H1 (cell line): Measurements from ENCODE around the gene SCAMP5. TPM values are rescaled to one million over a fixed set of nuclear protein-coding genes. Genes with fewer than 3 reads are reported as not detected.
A peak's percentile ranks its signal among the peaks of the same experiment; 100 is the strongest.

ENCODE experiments used
- CTCF ChIA-PET: fragments of 300-600 bp; sonication (Branson Sonifier 250); formaldehyde crosslinking; loops from one replicate; lab custom pipeline; 2021; ENCODE audit not compliant: partially characterized antibody; lab: Charles Lee
- POLR2A ChIA-PET: fragments of 300-600 bp; sonication (Branson Sonifier 250); formaldehyde crosslinking; loops from one replicate; lab custom pipeline; 2021; ENCODE audit warnings: inconsistent platforms; ENCODE audit not compliant: partially characterized antibody; lab: Charles Lee
- DNase-seq, 2 experiments: peaks; one replicate each; pipeline versions ENCODE4 v3.0.0 to v3.0.0-alpha.2; 2010 to 2022; ENCODE audit warnings: low spot score in 2 of 2, low read depth in 1 of 2, mixed read lengths in 1 of 2
- FAIRE-seq: peaks from 2 replicates; lab custom pipeline; 2011; peaks lifted over from hg19 to GRCh38; lab: Jason Lieb, UNC
- H2AFZ ChIP-seq: 2 replicates; pipeline ENCODE4 v1.8.1; 2012; ENCODE audit warnings: low read length, inconsistent platforms
- H2AK5ac ChIP-seq: 2 replicates; pipeline ENCODE4 v1.6.1; 2013; ENCODE audit warnings: low read depth, low read length
- H2BK120ac ChIP-seq: replicated peaks from 2 replicates; pipeline ENCODE3; 2013; ENCODE audit warnings: low read depth, low read length, inconsistent platforms
- H2BK12ac ChIP-seq: 2 replicates; pipeline ENCODE4 v1.6.1; 2013; ENCODE audit warnings: low read depth, low read length
- H2BK15ac ChIP-seq: 2 replicates; pipeline ENCODE4 v1.6.1; 2013; ENCODE audit warnings: low read length
- H2BK20ac ChIP-seq: 2 replicates; pipeline ENCODE4 v1.6.1; 2013; ENCODE audit warnings: low read length
- H2BK5ac ChIP-seq: 2 replicates; pipeline ENCODE4 v1.6.1; 2013; ENCODE audit warnings: low read depth, low read length
- H3K14ac ChIP-seq: 2 replicates; pipeline ENCODE4 v1.6.1; 2013; ENCODE audit warnings: inconsistent platforms; ENCODE audit not compliant: insufficient read length
- H3K18ac ChIP-seq: 2 replicates; pipeline ENCODE4 v1.6.1; 2013; ENCODE audit warnings: low read length; ENCODE audit errors: extremely low read depth
- H3K23ac ChIP-seq: 2 replicates; pipeline ENCODE4 v1.6.1; 2013; ENCODE audit warnings: inconsistent platforms; ENCODE audit not compliant: insufficient read length
- H3K23me2 ChIP-seq: 2 replicates; pipeline ENCODE4 v1.6.1; 2013; ENCODE audit warnings: low read depth, low read length
- H3K27ac ChIP-seq: 2 replicates; pipeline ENCODE4 v1.6.1; 2011; ENCODE audit warnings: low read depth, low read length, inconsistent platforms
- H3K27me3 ChIP-seq, 4 experiments: replicated peaks in 1 of 4; 1 replicate in 1 of 4; 2 replicates in 3 of 4; pipeline versions ENCODE4 v1.6.1 to v1.8.1; 2011 to 2013; ENCODE audit warnings: low read length in 3 of 4, mild to moderate bottlenecking in 3 of 4, inconsistent platforms in 2 of 4, mixed read lengths in 2 of 4, moderate library complexity in 1 of 4; ENCODE audit not compliant: control insufficient read depth in 3 of 4, insufficient read depth in 3 of 4; ENCODE audit errors: extremely low read depth in 1 of 4
- H3K36me3 ChIP-seq, 4 experiments: 2 replicates each; pipeline versions ENCODE4 v1.6.1 to v1.8.1; 2011 to 2013; ENCODE audit warnings: mild to moderate bottlenecking in 4 of 4, low read length in 3 of 4, moderate library complexity in 2 of 4, control low read depth in 1 of 4, inconsistent platforms in 1 of 4; ENCODE audit not compliant: insufficient read depth in 4 of 4, control insufficient read depth in 2 of 4
- H3K4ac ChIP-seq: replicated peaks from 2 replicates; pipeline ENCODE3; 2013; ENCODE audit warnings: low read length, low read depth, mixed read lengths, inconsistent platforms; ENCODE audit not compliant: insufficient read length
- H3K4me1 ChIP-seq, 4 experiments: replicated peaks in 1 of 4; 1 replicate in 1 of 4; 2 replicates in 3 of 4; pipeline versions ENCODE4 v1.6.1 to v1.8.1; 2011 to 2013; ENCODE audit warnings: low read length in 3 of 4, inconsistent platforms in 2 of 4, mixed read lengths in 1 of 4; ENCODE audit not compliant: insufficient read depth in 4 of 4, control insufficient read depth in 3 of 4
- H3K4me2 ChIP-seq, 2 experiments: 2 replicates each; pipeline versions ENCODE4 v1.6.1 to v1.8.1; 2011 to 2013; ENCODE audit warnings: low read depth in 2 of 2, low read length in 2 of 2, control low read depth in 1 of 2, inconsistent platforms in 1 of 2, mild to moderate bottlenecking in 1 of 2; ENCODE audit not compliant: insufficient read depth in 1 of 2
- H3K4me3 ChIP-seq, 4 experiments: fragments of 200-600, 300-600 bp in 1 of 4; sonication (generic), shearing (Covaris generic), sonication (Bioruptor Twin) in 1 of 4; 2 replicates each; pipeline versions ENCODE4 v1.5.1 to v1.8.1; 2011 to 2016; ENCODE audit warnings: low read length in 4 of 4, low read depth in 3 of 4, control low read depth in 2 of 4, inconsistent platforms in 2 of 4, mild to moderate bottlenecking in 2 of 4, mixed read lengths in 1 of 4, moderate library complexity in 1 of 4; ENCODE audit not compliant: insufficient read depth in 2 of 4; ENCODE audit errors: extremely low read depth in 1 of 4
- H3K56ac ChIP-seq: replicated peaks from 2 replicates; pipeline ENCODE3; 2013; ENCODE audit warnings: low read depth, mild to moderate bottlenecking, mixed read lengths, low read length, inconsistent platforms; ENCODE audit not compliant: insufficient read length
- H3K79me1 ChIP-seq: 2 replicates; pipeline ENCODE4 v1.6.1; 2013; ENCODE audit warnings: low read depth, low read length, control low read depth
- H3K79me2 ChIP-seq, 2 experiments: 2 replicates each; pipeline versions ENCODE4 v1.6.1 to v1.8.1; 2012 to 2013; ENCODE audit warnings: low read length in 2 of 2, mild to moderate bottlenecking in 2 of 2, inconsistent platforms in 1 of 2; ENCODE audit not compliant: insufficient read depth in 2 of 2, control insufficient read depth in 1 of 2
- H3K9ac ChIP-seq, 4 experiments: replicated peaks in 1 of 4; 1 replicate in 1 of 4; 2 replicates in 3 of 4; pipeline versions ENCODE4 v1.6.1 to v1.8.1; 2011 to 2013; ENCODE audit warnings: low read depth in 3 of 4, low read length in 3 of 4, control low read depth in 2 of 4, mild to moderate bottlenecking in 2 of 4, moderate library complexity in 2 of 4, inconsistent platforms in 1 of 4; ENCODE audit errors: extremely low read depth in 1 of 4
- H3K9me3 ChIP-seq, 2 experiments: 2 replicates each; pipeline versions ENCODE4 v1.6.1 to v1.8.1; 2012 to 2013; ENCODE audit warnings: mild to moderate bottlenecking in 2 of 2, moderate library complexity in 2 of 2, control low read depth in 1 of 2, inconsistent platforms in 1 of 2, low read depth in 1 of 2, low read length in 1 of 2, mixed read lengths in 1 of 2; ENCODE audit not compliant: insufficient read depth in 2 of 2
- H4K20me1 ChIP-seq, 2 experiments: replicated peaks in 1 of 2; 2 replicates each; pipeline versions ENCODE3 to v1.8.1; 2011 to 2013; ENCODE audit warnings: inconsistent platforms in 2 of 2, low read length in 2 of 2, mild to moderate bottlenecking in 1 of 2; ENCODE audit not compliant: insufficient read depth in 2 of 2, control insufficient read depth in 1 of 2
- H4K5ac ChIP-seq: 2 replicates; pipeline ENCODE4 v1.6.1; 2013; ENCODE audit warnings: low read length, low read depth, mixed read lengths, inconsistent platforms; ENCODE audit not compliant: insufficient read length
- H4K8ac ChIP-seq: 2 replicates; pipeline ENCODE4 v1.8.0; 2013; ENCODE audit warnings: mild to moderate bottlenecking, moderate library complexity, low read length, inconsistent platforms; ENCODE audit not compliant: insufficient read depth; ENCODE audit errors: extremely low read depth
- H4K91ac ChIP-seq: replicated peaks from 2 replicates; pipeline ENCODE3; 2013; ENCODE audit warnings: low read length, mixed read lengths, inconsistent platforms; ENCODE audit not compliant: insufficient read length
- ASH2L ChIP-seq: fragments of 200-600, 300-600 bp; sonication (generic); IDR thresholded peaks from one replicate; pipeline ENCODE4 v1.7.1; 2017; ENCODE audit warnings: low read length
- ATF2 ChIP-seq: IDR thresholded peaks from 2 replicates; pipeline ENCODE4 v1.6.1; 2012; ENCODE audit warnings: low read length, inconsistent platforms
- CTBP2 ChIP-seq: IDR thresholded peaks from 2 replicates; pipeline ENCODE4 v1.7.0; 2011; ENCODE audit warnings: borderline replicate concordance, mild to moderate bottlenecking, moderate library complexity, mixed read lengths, low read length; ENCODE audit not compliant: insufficient read depth, insufficient read length
- MAFK ChIP-seq: IDR thresholded peaks from 2 replicates; pipeline ENCODE4 v1.6.1; 2012; ENCODE audit warnings: low read depth, mild to moderate bottlenecking, improper control_type of control experiment, low read length
- RAD21 ChIP-seq, 2 experiments: IDR thresholded peaks in 1 of 2; conservative IDR thresholded peaks in 1 of 2; 2 replicates each; pipeline ENCODE4 v1.6.1; 2011; ENCODE audit warnings: low read depth in 2 of 2, low read length in 2 of 2, improper control_type of control experiment in 1 of 2, inconsistent platforms in 1 of 2, mild to moderate bottlenecking in 1 of 2, moderate library complexity in 1 of 2
- SP2 ChIP-seq: IDR thresholded peaks from 2 replicates; pipeline ENCODE4 v1.6.1; 2012; ENCODE audit warnings: mild to moderate bottlenecking, low read length, inconsistent platforms
- SUZ12 ChIP-seq: fragments of 200-600 bp; sonication (generic); IDR thresholded peaks from 2 replicates; pipeline ENCODE4 v1.6.1; 2012; ENCODE audit warnings: mild to moderate bottlenecking, inconsistent platforms, low read length, moderate library complexity, mixed read lengths
- TBP ChIP-seq: IDR thresholded peaks from 2 replicates; pipeline ENCODE4 v1.6.1; 2011; ENCODE audit warnings: low read depth, low read length, improper control_type of control experiment
- WGBS, 2 experiments: shearing (Covaris generic) in 1 of 2; methylation state at CpG; one replicate each; pipeline versions ENCODE4 v1.1.6 to v1.1.7; 2013 to 2015; ENCODE audit warnings: low lambda C conversion rate in 2 of 2, mixed read lengths in 2 of 2, inconsistent platforms in 1 of 2, low coverage in 1 of 2, missing lambda C conversion rate in 1 of 2; ENCODE audit not compliant: insufficient replicate concordance in 2 of 2, insufficient coverage in 1 of 2, insufficient read length in 1 of 2; ENCODE audit errors: extremely low coverage in 1 of 2, missing lambda C conversion rate in 1 of 2; 5-methylcytosine and 5-hydroxymethylcytosine counted together
- polyA plus RNA-seq, 7 experiments: library from polyadenylated mRNA; depleted of rRNA in 3 of 7; stranded (reverse) in 5 of 7; unstranded in 2 of 7; fragments of >200 nt in 5 of 7; fragments of 200-250 nt in 2 of 7; gene quantifications; 1 replicate in 5 of 7; 2 replicates in 1 of 7; 4 replicates in 1 of 7; pipeline versions ENCODE4 v1.2.1 to v1.2.3, GENCODE V29; 2011 to 2013; ENCODE audit warnings: missing spikeins in 2 of 7, mixed read lengths in 2 of 7
- total RNA-seq: library from RNA; stranded (reverse); fragmentation: NEBNext Ultra II Directional; extraction: Animal tissue kit (Norgen Biotek cat#: 25700); gene quantifications from 2 replicates; pipeline ENCODE4 v1.2.1, GENCODE V29; 2021

SCAMP5 gene
- total and polyA plus RNA-seq, 2 of the 8 experiments (the other 6 are each of a cell fraction or from before 2014, with no cell fraction given), result 55.4 to 94.7 TPM

DNA sequence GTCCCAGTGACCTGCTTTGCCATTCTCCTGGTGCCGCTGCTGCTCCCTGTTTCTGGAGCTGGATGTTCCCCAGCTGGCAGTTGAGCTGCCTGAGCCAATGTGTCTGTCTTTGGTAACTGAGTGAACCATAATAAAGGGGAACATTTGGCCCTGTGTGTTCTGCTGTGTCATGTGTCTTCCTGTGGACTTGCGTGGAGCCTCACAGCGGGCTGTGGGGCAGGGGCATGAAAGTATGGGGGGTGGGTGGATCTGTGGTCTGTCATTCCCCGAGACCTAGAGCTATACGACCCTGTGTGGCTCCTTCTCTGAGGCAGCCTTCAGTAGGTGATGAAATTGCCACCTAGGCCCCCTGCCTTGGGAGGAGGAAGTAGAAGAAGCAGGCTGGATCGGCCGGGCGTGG lies 26.0 kb downstream of the SCAMP5 start:
- Histone ChIP-seq H3K36me3 (peaks cover 0 to 11% (median 4%) of the 10 kb centered on the region in 4 experiments; a peak in 4 of 8 replicates), H3K4me2 (no peak overlapping the region), H4K20me1 (peaks cover 0 to 2% of the 10 kb centered on the region in 2 experiments), H2AK5ac (no peak overlapping the region), H4K8ac (no peak overlapping the region), H3K27ac (no peak overlapping the region), H2BK120ac (no peak overlapping the region), H2BK5ac (no peak overlapping the region), H3K27me3 (no peaks in the 10 kb centered on the region), H3K9ac (no peak overlapping the region), H4K5ac (no peak overlapping the region), H2BK20ac (no peak overlapping the region), H2BK15ac (no peak overlapping the region), H2BK12ac (no peak overlapping the region), H3K14ac (no peak overlapping the region), H3K23ac (no peak overlapping the region), H3K79me2 (peaks cover 0 to 14% of the 10 kb centered on the region in 2 experiments; a peak in 2 of 4 replicates), H2AFZ (no peak overlapping the region), H4K91ac (no peak overlapping the region), H3K4me3 (no peak overlapping the region), H3K4me1 (no peaks in the 10 kb centered on the region; a peak in 1 of 7 replicates), H3K18ac (no peak overlapping the region), H3K56ac (no peak overlapping the region), H3K23me2 (0 out of 2 replicates have a peak, but pooled peaks cover 3% of the 10 kb centered on the region), H3K9me3 (no peaks in the 10 kb centered on the region), H3K4ac (peak overlapping the region; percentile 49), H3K79me1 (no peaks in the 10 kb centered on the region; the same call in 1 of the 2 replicates)
- DNase-seq (no peak), FAIRE-seq (no peak)
- CTCF ChIA-PET, result interaction anchor here (0.8 to 3.4 kb wide), 4 partner anchors 8 to 188 kb away, joined by 3 to 13 read pairs (median 5); no protein-coding TSS in a partner anchor
- WGBS, 2 experiments, result 87% methylated on average over 3 of the region's 8 CpGs; no CpG with 5 or more reads in 1 of the 2 experiments
- POLR2A ChIA-PET, result interaction anchor here (0.8 kb wide), 1 partner anchor 10 kb away, joined by 3 read pairs; no protein-coding TSS in a partner anchor
- TF ChIP-seq RAD21 (IDR thresholded peaks at IDR 0.05 in 1 of 2, conservative IDR thresholded peaks at IDR 0.05 in 1 of 2; ENCODE audit: low read depth in 2 of 2, low read length in 2 of 2) (no peak), ATF2 (no peak), SP2 (no peak), TBP (no peak), CTBP2 (no peak), MAFK (no peak), SUZ12 (no peak), ASH2L (no peak)
